Activated naive CD4-positive, alpha-beta T cell treated with anti-CD3 and anti-CD28 coated beads, Interleukin-2, amount 10 ng/mL, durations not matched to agents 7 days and 5 days (primary cell): ENCODE data around the gene SLC25A53.
"Not testable (repeated sequence)": the region's sequence is repeated elsewhere in the genome, so short reads cannot be mapped to it uniquely, and the experiment has no call there.

Source experiments
- CTCF ChIA-PET: fragments of 350-600 bp; sonication (Branson Sonifier 250); formaldehyde crosslinking; loops from one replicate; lab custom pipeline; 2021; ENCODE audit warnings: antibody characterized with exemption; lab: Charles Lee
- DNase-seq: peaks from one replicate; pipeline ENCODE4 v3.0.0-alpha.2; 2020
- H3K27ac Mint-ChIP-seq: one replicate; pipeline ENCODE4 v1.8.0; 2021; ENCODE audit warnings: mild to moderate bottlenecking, moderate library complexity, mixed read lengths
- H3K27me3 Mint-ChIP-seq: one replicate; pipeline ENCODE4 v1.8.0; 2021; ENCODE audit warnings: mild to moderate bottlenecking, mixed read lengths
- H3K36me3 Mint-ChIP-seq: one replicate; pipeline ENCODE4 v1.8.0; 2021; ENCODE audit warnings: mixed read lengths
- H3K4me1 Mint-ChIP-seq: one replicate; pipeline ENCODE4 v1.8.0; 2021; ENCODE audit warnings: mixed read lengths
- H3K4me3 Mint-ChIP-seq: one replicate; pipeline ENCODE4 v1.8.0; 2021; ENCODE audit warnings: mild to moderate bottlenecking, moderate library complexity, mixed read lengths
- H3K9me3 Mint-ChIP-seq: one replicate; pipeline ENCODE4 v1.8.0; 2021; ENCODE audit warnings: mixed read lengths

SLC25A53 gene

GRCh38 chrX:104077854-104078253, 79.0 kb downstream of the SLC25A53 start:
- H3K36me3 Mint-ChIP-seq, CTCF ChIA-PET, H3K27ac Mint-ChIP-seq, H3K4me3 Mint-ChIP-seq, H3K4me1 Mint-ChIP-seq, H3K27me3 Mint-ChIP-seq, DNase-seq, H3K9me3 Mint-ChIP-seq: not testable (repeated sequence)

DNA sequence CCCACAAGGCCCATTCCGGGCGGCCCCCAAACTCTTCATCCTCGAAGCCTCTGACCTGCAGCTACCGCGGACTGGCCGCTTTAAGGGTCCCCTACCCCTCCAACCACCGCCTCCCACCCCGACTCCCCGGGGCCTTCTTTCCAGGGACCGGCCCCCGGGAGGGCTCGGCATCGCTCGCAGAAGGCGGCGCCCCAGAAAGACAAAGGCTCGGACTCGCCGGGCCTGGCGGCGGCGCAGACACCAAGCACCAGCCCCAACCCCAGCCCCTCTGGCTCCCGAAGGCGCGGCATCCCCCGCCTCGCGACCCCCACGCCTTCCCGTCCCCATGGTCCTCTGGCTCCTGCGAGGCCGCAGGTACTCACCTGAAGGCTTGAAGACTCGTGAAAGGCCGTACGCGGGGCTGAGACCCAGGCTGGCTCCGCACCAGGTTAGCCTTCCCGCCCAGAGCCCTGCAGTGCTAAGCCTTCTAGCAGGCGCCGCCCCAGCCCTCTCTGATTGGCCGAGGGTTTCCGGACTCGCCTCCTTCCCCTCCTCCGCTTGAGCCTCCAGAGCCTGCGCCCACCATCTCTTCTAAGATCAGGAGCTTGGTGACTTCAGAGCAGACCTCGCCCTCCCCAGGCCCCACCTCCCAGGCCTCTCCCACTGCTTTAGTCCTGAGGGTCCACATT, 80.9 kb downstream of the SLC25A53 start, which contains the start of gene TMSB15C:
Gene TMSB15C, minus strand, starts transcription at position 459 of the 668 bp plus-strand sequence.
- DNase-seq, H3K27me3 Mint-ChIP-seq, H3K36me3 Mint-ChIP-seq, H3K4me3 Mint-ChIP-seq, H3K4me1 Mint-ChIP-seq, H3K27ac Mint-ChIP-seq, H3K9me3 Mint-ChIP-seq, CTCF ChIA-PET: not testable (repeated sequence)

- DNase-seq, CTCF ChIA-PET, H3K4me1 Mint-ChIP-seq, H3K36me3 Mint-ChIP-seq, H3K4me3 Mint-ChIP-seq, H3K27me3 Mint-ChIP-seq, H3K27ac Mint-ChIP-seq, H3K9me3 Mint-ChIP-seq: not testable (repeated sequence)
Observed at GRCh38 chrX:104062636-104063035, 94.2 kb downstream of the SLC25A53 start.

GRCh38 chrX:104054956-104055355, 101.9 kb downstream of the SLC25A53 start:
- H3K4me1 Mint-ChIP-seq, CTCF ChIA-PET, H3K4me3 Mint-ChIP-seq, H3K36me3 Mint-ChIP-seq, H3K27ac Mint-ChIP-seq, H3K27me3 Mint-ChIP-seq, DNase-seq, H3K9me3 Mint-ChIP-seq: not testable (repeated sequence)
